Stimulated activated CD4-positive, alpha-beta T cell treated with anti-CD3 and anti-CD28 coated beads, Interleukin-12 subunit alpha, Interleukin-12 subunit beta, amount 100 ng/mL, for 4 hours (primary cell): ENCODE measurements around the gene PLD1.
"Not testable (repeated sequence)": the region's sequence is repeated elsewhere in the genome, so short reads cannot be mapped to it uniquely, and the experiment has no call there.

Experiments used
- DNase-seq: peaks from one replicate; pipeline ENCODE4 v3.0.0-alpha.2; 2020

The PLD1 gene

DNA sequence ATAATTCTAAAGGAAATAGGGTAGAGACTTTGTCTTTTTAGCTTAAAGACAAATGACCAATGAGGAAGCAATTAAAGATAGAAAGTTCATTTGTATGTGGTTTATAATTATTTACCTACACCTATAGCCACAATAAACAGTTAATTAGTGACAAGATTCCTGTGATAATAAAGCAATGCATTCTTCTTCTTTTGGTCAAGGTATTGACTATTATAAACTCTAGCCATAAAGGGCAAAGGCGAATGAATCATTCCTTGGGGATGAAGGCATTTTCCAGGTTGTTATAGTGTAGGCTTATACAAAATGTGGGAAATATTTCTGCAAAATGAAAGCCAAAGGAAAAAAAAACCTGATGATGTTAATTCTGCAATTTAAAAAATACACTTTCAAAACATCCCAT, 115.4 kb downstream of the PLD1 start:
- DNase-seq: no peak

DNA sequence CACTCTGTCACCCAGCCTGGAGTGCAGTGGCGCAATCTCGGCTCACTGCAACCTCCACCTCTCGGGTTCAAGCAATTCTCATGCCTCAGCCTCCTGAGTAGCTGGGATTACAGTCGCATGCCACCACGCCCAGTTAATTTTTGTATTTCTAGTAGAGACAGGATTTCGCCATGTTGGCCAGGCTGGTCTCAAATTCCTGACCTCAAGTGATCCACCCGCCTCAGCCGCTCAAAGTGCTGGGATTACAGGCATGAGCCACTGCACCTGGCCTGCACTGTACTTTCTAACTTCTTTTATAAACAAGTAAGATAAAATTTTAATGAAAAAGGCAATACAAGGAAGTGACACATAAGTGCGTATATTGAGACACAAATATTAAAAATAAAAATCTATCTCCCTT, 117.7 kb downstream of the PLD1 start:
- DNase-seq: not testable (repeated sequence)

DNA sequence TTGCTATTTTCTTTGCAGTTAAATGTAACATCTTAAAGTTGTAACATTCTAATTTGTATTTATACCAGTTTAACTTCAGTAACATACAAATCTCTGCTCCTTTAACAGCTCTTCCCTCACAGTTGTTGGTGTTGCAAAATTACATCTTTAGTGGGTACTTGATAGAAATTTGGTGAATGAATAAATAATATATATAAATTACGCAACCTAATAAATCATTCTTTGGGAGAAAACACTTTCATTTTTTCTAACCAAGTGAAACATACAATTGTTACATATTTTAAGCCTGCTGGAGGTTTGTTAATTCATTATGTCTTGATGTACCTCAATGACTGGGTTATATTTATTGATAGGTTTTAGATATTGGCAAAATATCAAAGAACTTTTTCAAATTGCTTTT, 118.8 kb downstream of the PLD1 start:
- DNase-seq: no peak

DNA sequence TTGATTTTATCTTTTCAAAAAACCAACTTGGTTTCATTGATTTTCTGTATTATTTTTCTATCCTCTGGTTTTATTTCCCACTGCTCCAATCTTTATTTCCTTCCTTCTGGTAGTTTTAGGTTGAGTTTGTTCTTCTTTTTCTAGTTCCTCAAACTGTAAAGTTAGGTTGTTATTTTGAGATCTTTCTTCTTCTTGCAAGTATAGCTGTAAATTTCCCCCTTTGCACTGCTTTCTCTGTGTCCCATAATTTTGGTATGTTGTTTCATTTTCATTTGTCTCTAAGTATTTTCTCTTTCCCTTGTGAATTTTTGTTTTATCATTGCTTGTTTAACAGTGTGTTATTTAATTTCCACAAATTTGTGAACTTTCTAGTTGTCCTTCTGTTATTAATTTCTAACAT, 120.0 kb downstream of the PLD1 start:
- no peak for DNase-seq

DNA sequence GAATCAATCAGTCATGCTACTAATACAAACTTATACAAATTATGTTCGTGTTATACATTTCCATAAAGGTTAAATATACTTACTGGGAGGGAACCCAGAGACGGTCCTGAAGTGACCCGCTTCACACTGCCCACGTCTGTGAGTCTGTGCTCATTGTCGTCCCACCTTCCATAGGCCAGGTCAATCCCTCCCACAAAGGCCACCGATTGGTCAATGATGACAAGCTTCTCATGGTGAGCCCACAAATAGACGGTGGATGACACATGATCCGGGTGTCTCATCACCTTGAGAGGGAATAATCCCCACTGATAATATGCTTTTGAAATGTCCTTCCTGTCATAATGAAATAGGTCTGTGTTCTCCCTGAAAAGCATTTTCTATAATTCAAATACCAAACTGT, 121.7 kb downstream of the PLD1 start:
- no peak for DNase-seq

DNA sequence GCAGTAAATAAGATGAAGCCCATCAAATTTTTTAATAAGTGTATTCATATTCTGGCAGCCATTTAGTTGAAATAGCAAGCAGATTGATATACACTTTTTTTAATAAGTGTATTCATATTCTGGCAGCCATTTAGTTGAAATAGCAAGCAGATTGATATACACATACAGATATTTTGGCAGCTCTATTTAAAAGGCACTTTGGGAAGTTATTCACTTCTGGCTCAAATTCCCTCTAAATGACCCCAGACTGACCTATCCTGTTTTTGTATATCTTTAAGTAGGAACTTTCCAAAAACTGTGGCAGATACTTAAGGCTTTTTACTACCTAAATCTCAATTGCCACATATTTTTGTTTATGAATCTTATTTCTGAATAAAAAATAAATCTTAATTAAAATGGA, 122.3 kb downstream of the PLD1 start:
- DNase-seq: no peak

DNA sequence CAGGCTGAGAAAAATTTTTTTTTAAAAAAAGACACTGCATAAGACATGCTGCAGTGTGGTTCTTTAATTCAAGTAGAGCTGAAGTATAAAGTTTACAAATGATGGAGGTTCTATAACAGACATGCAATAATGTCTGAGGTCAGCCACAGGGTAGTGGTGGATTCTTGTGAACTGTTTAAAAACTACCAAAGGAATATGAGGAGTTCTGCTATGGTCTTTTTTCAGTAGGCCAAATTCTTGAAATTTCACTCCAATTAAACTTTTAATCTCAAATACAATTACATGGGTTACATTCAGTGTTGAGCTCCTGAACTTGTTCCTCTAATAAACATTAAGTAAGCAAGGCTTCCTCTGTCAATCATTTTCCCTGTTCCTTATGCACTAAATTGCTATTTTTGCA, 122.7 kb downstream of the PLD1 start:
- no peak for DNase-seq

DNA sequence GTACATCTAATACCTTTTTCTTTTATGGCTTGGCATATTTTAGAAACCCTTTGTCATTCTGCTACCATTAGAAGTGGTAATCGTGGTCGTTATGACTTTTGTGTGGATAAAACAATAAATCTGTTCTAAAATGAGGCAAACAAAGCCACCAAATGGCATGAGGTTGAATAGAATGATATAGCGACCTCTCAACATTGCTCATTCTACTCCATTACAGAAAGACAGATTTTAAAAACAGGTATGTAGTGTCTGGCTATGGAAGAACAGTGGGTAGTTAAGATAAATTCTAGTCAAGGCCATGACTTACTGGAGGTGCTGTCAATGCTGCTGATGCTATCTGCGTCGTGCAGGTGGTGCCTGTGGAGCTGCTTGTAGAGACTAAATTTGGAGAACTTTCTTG, 123.2 kb downstream of the PLD1 start:
- no peak for DNase-seq

DNA sequence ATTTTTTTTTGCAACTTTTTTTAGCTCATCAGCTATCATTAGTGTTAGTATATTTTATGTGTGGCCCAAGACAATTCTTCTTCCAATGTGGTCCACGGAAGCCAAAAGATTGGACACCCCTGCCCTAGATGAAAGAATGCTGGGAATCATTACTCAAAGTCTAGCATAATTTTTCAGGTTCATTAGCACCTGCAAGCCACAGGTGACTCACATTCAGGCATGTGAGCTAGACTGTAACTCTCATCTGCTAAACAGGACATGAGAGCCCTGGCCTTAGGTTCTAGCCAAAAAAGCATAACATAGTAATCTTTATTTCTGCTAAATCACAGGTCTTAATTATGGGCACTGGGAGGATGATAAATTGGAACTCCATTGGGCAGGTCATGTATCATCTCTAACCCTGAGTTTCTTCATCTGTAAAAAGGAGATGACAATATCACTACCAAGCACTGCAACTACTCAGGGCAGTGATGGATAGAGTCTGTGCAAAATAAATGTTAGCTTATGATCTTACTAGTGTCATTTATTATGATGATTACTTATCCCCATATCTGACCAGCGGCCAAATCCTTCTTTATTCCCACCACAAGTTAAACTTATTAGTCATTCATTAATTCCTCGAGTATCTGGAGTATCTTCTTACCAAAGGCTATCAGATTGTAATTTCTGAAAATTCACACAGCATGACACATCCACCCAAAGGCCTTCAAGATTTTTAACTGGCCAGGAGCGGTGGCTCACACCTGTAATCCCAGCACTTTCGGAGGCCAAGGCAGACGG, 125.0 kb downstream of the PLD1 start:
- no peak for DNase-seq

DNA sequence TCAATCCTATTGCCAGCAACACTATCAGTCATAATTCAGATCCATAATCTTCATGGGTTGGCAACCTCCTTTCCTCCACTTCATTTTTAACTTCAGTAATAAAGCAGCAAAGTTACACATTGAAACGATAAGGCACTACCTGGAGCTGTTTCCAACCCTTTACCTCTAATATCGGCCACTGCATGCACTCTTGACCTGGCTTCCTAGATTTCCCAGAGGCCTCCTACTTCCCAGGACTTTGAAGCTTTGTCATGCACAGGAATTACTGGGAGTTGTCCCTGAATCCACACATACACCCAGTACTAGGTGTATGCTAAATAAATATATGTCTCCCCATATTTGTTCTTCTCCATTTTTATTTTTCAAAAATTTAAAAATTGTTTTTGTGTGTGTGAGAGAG, 126.1 kb downstream of the PLD1 start:
- no peak for DNase-seq

DNA sequence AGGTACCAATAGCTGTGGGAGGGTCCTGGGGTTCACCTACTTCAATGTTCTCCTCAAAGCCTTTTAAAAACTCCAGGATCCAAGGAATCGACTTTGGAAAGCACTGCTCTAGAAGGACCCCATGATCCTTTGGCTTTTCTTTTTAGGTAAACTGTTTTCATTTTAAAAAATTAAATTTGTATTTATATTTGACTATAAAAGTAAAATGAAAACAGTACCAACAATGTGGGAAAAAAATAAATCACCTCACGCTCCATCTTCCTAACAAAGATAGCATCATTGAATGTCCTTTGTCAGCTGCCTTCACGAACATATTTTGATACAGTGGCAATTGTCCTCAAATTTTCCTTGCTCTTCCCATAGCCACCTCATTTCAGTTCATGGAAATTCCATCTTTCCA, 127.5 kb downstream of the PLD1 start:
- DNase-seq: no peak

DNA sequence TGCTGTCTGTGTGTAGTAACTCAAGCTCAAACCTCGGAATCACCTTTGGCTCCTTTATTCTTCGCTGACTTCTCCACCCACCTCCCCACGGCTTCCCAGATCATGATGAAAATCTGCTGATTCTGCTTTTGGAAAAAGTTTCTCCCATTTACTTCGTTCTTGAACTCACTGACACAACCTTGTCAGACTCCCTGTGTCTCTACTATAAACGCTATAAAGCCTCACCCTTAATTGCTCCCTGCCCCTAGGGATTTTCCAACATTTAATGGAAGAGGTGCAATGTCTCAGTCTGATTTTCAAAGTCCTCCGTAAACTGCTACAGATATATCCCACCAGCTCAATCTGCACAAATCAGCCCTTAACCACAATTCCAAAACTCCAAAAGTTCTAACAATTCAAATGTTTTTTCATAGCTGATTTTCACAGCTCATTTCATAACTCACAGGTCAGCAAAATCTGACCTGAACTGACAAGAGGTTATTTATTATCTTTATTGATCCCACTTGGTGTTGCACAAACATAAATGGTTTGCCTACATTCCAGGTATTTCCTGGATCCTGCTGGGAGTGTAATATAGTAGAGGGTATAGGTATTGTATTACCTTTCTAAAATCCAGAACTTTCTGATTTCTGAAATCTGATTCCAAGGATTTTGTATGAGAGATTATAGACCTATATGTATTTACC, 129.4 kb downstream of the PLD1 start:
- DNase-seq: no peak

DNA sequence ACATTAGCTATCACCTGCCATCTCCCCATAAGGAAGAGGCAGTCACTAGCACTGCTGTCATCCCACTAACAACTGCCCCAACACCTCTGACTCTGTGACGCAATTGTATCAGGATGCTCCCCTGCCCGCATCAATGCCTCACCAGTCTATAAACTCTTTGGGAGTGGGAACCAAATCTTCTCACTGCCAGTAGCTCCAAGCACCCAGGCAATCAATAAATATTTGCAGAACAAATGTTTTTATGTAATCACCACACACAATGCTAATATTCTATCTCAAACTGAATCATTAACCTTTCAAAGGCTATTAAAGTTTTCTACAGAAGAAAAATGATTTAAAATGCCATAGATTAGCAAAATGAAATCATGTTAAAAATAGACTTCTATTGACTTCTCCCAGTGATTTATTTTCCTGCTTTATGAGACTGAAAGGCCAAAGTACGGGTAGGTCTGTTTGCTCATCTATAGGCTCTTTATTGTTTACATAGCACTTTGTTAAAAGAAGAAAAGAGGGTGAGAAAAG, 131.3 kb downstream of the PLD1 start:
- no peak for DNase-seq

DNA sequence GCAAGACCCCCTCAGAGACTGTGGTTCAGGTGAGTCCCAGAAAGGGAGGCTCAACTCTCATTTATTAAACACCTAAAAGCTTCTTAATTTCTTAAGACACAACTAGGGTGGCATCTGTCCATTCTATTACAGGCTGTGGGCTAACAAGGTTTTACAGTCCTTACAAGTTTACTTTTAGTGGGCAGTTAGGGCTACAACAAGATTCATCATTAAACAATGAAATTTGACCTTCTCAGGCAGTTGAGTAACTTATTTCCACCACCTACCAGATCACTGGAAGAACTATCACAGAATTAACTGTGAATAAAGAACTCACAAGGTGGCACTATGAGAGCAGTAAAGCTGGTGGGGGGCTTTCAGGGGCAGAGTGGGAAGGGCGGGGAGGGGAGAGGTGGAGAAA, 132.6 kb downstream of the PLD1 start:
- no peak for DNase-seq

DNA sequence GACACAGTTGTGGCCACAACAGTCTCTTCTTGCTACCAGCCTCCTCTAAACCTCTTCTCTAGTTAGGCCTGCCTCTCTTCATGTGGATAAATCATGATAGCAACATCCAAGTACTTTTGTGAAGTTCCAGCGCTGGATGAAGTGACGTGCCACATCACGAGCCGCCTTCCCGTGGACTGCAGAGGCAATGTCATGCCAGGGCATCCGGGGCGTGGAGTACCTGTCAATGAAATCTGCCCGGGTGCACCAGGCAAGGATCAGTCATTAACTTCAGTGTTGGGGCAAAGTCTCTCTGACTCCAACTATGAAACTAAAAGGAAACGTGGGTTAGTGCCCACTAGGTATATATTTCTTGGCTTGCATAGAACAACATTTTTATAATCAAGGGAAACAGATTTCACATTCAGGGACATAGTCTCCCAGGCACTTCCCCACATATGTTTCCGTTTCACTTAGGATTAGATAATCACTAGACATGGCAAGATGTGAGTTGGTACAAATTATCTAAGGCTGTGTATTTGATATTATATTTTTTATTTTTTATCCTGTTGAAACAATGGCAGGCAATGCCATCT, 133.6 kb downstream of the PLD1 start:
- no peak for DNase-seq

DNA sequence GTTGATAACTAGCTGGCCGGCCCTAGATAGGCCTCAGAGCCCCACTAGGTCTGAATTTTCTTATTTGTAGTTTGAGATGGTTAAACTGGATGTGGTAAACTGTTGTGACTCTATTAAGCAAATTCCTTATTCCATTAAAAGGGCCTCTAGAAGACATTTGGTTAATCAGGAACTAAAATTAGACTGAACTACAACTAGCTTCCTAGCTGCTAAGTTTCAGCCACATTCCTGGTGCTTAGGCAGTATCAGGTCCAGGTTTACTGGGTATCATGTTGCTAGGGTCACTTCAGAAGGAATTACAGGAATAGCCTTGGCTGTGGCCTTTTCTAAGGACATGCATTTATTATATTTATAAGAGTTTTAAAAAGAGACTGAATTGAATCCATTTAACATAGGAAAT, 136.3 kb downstream of the PLD1 start:
- DNase-seq: no peak

DNA sequence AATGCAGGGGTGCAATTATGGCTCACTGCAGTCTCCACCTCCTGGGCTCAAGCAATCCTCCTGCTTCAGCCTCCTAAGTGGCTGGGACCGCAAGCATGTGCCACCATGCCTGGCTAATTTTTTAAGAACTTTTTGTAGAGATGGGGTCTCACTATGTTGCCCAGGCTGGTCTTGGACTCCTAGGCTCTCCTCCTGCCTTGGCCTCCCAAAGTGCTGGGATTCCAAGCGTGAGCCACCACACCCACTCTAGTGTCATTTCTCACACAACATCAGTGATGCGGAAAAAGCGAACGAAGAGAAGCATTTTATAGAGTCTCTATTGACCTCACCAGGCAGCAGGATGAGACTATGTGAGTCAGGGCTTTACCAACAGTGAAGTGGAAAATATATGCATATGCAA, 137.7 kb downstream of the PLD1 start:
- DNase-seq: no peak

DNA sequence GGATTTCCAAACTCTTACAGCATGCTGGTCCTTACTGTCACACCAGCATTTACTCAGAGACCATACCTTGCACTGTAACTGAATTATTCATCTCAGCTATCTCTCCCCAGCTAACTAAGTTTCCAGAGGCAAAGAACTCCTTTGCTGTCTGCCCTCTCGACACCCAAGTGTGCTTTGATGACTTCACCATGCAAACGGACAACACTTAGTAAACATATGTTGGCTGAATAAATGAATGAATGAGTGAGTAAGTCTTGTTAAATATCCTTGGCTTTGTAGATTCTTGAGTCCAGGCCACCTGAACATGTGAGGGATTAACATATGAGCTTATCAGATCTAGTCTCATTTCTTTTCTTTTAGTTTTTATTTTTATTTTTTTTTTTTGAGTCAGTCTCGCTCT, 138.2 kb downstream of the PLD1 start:
- DNase-seq: no peak

DNA sequence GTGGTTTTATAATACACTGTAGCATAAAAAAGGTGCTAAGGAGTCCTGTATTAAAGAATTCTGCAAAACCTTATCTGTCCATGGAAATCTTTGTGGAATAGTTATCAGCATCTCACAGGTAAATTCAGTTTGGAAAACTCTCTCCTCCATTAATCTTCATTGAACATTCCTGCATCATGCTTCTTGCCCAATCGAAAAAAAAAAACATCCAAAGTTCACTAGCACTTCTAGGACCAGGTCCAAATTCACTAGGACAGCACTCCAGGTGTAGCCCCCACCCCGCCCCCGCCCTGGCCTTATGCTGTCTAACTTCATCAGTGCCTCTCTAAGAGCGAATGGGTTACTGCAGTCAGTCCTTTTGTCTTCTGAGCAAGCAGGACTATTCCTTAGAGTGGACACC, 138.6 kb downstream of the PLD1 start:
- no peak for DNase-seq

DNA sequence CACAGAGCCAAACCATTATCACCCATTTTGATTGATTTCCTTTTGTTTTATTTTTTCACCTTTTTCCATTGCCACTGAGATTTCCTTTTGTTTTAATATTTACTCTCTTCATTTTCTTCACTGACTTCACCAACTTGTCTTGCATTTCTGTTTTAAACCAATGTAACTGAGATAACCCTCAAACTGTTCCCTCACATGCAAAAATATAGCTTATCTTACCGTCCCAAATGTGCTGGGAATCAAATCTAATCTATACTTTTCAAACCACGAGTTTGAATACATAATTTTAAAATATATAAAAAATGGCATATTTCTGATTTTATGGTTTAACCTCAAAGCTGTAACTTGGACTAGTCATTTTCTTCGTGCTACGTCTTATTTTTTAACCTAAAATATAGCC, 143.8 kb downstream of the PLD1 start:
- no peak for DNase-seq

DNA sequence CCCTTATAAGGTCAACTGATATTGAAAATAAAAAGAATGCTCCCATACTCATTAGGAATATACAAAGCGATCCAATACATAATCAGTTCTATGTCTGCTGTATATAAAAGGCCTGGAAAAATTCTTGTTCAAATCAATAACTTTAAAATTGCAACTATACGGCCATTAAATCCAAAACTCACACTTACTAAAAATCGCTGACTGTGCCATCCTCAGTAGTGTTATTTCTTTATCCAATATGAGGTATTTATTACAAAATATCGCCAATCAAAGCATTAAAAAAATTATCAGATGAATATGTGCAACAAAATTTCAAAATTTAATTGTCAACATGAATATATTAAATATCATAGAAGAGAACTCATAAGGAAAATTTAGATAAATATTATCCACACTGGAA, 146.5 kb downstream of the PLD1 start:
- DNase-seq: no peak

DNA sequence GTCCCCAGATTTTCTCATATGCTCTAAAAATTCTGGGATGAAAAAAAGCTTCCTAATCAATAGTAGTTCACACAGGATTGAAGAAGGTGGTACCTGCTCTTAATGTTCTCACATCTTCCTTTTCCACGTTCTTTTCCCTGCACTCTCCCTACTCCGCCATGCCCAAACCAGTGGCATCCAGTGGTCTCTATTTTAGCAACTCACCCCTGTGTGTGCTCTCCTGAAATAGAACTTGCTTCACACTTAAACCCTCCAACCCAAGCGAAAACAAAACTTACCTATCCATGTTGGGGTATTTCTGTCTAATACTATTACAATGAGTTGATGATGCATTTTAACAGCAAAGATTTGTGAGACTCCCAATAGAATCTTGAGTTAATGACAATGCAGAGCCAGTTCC, 148.8 kb downstream of the PLD1 start:
- no peak for DNase-seq

DNA sequence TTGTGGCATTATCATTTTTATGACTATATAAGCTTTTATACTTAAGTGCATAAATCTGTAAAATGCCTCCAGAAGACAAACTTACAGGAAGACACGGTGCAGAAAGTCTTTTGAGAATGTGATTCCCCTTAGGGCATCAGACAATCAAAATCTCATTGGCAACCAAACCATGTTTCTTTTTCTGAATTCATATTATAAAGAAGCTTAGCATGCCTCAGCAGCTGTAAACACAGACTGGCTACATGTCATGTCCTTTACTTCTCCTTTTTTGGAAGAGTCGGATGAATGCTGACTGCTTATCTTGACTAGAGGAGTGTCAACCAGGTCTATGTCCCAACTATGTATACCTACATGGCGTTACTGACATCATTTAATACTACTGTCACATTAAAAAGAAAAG, 150.1 kb downstream of the PLD1 start:
- DNase-seq: no peak

DNA sequence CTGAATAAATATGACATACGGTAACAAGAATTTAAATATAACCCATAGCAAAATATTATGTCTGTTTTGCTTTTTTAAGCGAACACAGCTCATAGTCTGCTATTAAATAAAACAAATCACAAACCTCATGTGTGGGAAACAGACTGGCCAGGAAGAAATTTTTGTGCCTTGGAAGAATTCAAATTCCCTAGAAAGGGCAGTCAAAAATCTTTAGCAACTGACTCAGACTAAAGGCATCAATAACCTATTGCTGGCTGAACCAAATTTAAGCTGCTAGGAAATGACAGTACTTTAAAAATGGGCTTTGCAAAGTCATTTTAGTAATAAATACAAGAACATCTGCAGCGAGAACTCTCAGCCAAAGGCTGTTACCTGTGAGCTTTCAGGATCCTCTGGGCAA, 151.4 kb downstream of the PLD1 start:
- DNase-seq: no peak
